Hindlimb muscle (tissue), 1 donor: Measurements from ENCODE around the gene EHHADH. TPM values are rescaled to one million over a fixed set of nuclear protein-coding genes. Genes with fewer than 3 reads are reported as not detected.
A peak's percentile ranks its signal among the peaks of the same experiment; 100 is the strongest.
"Not testable (repeated sequence)": the region's sequence is repeated elsewhere in the genome, so short reads cannot be mapped to it uniquely, and the experiment has no call there.

Experiments
- DNase-seq: peaks from one replicate; pipeline ENCODE4 v3.0.0-alpha.2; 2013
- polyA plus RNA-seq: library from polyadenylated mRNA; unstranded; fragments of 120-200 nt; gene quantifications from one replicate; pipeline ENCODE4 v1.2.1, GENCODE V29; 2013; ENCODE audit not compliant: insufficient read length

The EHHADH gene
- 3.2 TPM for polyA plus RNA-seq

DNA sequence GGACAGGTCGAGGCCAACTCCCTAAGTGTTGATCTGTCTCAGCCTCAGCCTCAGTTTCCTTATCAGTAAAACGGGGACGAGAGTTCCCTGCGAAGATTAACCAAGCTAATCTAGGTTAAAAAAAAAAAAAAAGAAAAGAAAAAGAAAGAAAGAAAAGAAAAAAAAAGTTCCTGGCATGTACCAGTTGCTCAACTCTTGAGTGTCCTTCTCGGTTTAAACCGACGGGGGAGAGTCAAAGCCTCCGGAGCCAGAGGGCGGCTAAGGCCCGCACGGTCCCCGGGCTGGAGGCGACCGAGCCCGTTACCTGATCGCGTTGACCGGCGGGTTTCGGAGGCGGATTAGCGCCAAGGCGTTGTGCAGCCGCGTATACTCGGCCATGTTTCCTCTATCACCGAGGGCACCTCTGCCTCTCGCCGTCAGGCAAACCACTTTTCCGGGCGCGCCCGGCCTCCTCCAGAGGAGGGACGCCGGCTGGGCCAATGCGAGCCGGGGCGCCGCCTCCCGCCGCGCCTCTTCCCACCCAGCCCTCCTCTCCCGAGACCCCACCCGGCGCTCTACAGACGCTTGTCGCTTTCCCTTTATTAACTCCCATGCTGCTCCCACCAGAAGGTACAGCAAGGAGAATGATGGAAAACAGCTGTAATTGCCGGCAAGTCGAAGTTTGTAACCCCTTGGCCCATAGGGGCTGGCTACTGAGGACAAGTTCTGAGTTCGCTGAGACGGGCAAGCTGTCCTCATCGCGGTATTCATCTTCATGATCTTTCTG lies at the start of gene EHHADH:
Gene EHHADH (minus strand): TSS at position 405 of the 766 bp plus-strand sequence. CDS start 27 bp downstream, at position 378.
- peak; percentile 61 for DNase-seq

DNA sequence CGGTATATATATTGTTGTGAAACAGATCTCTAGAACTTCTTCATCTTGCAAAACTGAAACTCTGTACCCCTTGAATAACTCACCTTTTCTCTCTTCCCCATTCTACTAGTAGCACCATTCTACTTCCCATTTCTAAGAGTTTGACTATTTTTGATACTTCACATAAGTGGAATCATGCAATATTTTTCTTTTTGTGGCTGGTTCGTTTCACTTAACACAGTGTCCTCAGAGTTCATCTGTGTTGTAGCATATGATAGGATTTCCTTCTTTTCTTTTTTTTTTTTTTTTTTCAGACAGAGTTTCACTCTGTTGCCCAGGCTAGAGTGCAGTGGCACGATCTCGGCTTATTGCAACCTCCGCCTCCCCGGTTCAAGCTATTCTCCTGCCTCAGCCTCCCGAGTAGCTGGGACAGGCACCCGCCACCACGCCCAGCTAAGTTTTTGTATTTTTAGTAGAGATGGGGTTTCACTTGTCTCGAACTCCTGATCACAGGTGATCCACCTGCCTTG lies 46.1 kb upstream of the EHHADH start:
- DNase-seq: not testable (repeated sequence)

GRCh38 chr3:185297867-185298266 lies 44.0 kb upstream of the EHHADH start:
- no peak for DNase-seq

DNA sequence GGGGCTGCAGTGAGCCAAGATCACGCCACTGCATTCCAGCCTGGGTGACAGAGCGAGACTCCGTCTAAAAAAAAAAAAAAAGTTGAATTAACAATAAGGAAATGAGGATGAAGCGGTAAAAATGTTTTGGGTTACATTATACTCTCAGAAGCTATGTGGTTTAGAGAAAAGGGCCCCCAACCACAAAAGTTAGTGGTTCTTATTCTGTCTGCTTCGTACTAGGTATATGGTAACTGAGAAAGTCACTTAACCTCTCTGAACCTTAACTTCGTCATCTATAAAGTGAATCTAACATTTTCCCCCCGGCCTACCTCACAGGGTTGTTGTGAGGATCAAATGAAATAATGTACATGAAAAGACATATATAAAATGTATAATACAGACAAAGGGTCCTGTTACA lies 38.4 kb upstream of the EHHADH start:
- DNase-seq: no peak

GRCh38 chr3:185290266-185290665 lies 36.4 kb upstream of the EHHADH start:
- DNase-seq: no peak

DNA sequence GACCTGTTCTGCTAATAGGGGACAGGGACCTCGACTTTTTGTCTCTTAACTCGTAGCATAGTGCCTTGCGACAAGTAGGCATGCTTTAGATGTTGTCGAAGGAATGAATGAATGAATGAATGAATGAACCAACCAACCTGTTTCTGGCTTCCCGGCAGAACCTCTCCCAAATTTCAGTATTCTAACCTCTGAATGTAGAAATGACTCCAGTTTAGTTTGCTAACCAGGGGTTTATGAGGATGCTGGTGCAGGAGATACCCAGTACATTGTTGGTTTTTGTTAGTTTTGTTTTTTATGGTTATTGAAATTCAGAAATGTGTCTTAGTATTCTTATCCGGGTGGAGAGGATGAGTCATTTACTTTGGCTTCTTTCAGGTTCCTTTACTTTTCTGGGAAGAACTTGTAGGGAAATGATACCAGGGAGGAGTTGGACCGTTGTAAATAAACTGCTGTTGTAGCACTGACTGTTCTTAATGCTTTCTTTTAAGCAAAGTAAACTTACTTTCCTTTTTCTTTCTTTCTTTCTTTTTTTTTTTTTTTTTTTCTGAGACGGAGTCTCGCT lies 29.6 kb upstream of the EHHADH start:
- DNase-seq: no peak

GRCh38 chr3:185282696-185283373 lies 29.0 kb upstream of the EHHADH start:
- DNase-seq: peak; percentile 96

DNA sequence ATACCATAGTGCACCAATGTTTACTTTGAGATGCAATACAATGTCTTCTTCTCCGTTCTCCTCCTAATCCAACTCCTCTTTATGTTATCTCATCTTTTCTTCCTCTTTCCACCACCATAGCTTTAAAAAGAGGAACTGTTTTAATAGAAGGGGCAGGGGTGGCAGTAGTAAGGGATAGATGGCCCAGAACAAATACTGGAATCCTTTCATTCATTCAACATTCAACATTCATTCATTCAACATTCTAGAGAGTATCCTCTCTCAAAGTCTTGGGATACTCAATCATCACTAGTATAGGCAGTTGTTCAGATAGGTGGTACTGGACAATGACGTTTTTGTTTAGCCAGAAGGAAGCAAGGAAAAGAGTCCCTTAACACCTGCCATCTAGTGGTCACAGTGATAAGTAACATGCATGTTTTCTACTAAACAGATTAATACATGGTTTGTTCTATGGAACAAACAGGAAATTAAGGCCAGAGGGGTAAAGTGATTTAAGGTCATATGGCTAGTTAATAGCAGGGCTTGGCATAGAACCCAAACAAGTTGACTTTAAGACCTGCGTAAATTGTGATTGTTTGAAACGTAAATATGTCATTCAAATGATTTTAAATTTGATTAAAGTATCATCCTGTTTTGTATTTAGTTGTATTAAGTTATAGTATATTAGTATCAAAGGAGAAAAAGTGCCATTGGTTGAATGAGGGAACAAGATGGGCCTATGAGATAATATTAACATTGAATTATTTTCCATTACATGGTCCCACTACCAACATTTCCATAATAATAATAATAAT lies 26.9 kb upstream of the EHHADH start:
- DNase-seq: no peak

DNA sequence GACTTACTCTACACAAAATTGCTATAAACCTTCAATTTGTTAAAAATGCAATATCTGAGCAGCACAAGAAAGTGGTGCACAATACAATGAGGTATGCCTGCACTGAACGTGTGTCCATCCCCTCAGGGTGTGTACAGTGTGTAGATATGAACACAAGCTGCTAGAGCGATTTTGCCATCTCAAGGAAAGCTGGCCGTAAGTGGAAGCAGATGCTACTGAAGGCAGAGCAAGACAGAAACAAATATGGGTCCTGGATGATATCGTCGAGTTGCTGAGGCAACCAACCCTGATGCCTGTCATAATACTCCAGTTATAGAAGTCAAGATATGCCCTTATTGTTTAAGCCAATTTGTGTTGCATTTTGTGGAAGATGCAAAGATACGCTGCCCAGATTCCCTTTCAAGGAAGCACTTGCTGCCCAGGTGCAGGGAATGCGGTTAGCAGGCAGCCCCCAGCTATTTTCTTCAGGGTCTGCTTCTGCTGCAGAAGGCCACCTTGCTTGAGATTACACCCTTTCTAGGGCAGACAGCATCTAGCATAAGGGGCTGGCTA lies 25.8 kb upstream of the EHHADH start:
- no peak for DNase-seq

DNA sequence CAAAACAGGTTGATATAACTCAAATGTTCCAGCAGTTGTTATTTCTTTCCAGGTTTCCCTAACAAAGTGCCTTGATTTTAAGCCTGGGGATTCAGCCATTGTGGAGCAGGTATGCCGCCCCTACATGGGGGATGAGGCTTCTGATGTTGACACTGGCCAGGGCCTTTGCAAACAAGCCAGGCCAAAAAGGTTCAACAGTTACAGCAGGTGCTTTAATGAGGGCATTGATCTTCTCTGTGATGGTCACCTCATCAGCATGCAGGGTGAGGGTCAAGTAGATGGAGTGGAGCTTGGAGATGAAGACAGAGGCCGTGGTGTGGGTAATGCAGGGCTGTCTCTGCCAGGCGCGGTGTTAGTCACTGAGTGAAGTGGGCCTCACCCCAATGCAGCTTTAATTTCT lies 22.6 kb upstream of the EHHADH start:
- DNase-seq: no peak

- no peak for DNase-seq
These were observed 18.2 kb upstream of the EHHADH start for GRCh38 chr3:185272033-185272432.

GRCh38 chr3:185270956-185271332 lies 17.1 kb upstream of the EHHADH start:
- DNase-seq: no peak

- DNase-seq: no peak
These were observed 16.6 kb upstream of the EHHADH start for GRCh38 chr3:185270262-185270955.

DNA sequence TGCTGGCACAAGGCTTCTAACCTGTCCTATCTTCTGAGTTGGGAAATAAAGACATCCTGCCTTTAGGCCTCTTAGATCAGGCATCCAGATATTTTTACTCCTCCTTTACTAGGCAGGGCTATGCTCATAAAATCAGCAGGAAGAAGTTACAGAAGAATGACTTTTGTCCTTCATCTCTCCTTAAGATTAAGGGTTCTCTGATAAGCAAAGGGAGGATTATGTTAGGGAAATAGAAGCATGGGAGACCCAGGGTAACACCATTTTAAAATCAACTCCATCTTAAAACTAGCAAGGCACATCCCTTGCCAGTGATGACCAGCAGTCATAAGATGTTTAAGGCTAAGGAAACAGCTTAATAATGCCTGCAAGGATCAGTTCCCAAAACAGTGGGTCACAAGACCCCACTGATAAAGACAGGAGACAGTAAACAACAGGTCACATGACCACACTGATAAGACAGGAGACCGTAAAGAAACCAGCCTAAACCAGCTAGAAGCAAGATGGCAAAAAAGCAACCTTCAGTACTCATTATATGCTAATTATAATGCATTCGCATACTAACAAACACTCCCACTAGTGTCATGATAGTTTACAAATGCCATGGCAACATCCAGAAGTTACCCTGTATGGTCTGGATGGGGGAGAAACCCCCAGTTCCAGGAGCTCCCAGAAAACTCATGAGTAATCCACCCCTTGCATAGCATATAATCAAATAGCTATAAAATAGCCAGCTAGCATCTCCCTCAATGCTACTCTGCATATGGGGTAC lies 14.5 kb upstream of the EHHADH start:
- no peak for DNase-seq

- no peak for DNase-seq
These were observed 13.3 kb upstream of the EHHADH start for GRCh38 chr3:185267193-185267592.

DNA sequence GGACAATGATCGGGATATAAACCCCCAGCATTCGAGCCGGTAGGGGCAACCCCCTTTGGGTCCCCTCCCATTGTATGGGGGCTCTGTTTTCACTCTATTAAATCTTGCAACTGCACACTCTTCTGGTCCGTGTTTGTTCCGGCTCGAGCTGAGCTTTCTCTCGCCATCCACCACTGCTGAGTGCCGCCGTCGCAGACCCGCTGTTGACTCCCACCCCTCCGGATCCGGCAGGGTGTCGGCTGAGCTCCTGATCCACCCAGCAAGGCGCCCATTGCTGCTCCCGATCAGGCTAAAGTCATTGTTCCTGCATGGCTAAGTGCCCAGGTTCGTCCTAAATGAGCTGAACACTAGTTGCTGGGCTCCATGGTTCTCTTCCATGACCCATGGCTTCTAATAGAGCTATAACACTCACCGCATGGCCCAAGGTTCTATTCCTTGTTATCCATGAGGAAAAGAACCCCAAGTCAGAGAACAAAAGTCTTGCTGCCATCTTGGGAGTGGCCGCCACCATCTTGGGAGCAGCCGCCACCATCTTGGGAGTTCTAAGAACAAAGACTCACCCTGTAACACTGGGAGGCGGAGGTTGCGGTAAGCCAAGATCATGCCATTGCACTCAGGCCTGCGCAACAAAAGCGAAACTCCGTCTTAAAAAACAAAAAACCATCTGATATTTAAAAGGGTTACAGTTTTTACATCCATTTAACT lies 11.2 kb upstream of the EHHADH start:
- DNase-seq: no peak

GRCh38 chr3:185263423-185263822 lies 9.6 kb upstream of the EHHADH start:
- DNase-seq: no peak

DNA sequence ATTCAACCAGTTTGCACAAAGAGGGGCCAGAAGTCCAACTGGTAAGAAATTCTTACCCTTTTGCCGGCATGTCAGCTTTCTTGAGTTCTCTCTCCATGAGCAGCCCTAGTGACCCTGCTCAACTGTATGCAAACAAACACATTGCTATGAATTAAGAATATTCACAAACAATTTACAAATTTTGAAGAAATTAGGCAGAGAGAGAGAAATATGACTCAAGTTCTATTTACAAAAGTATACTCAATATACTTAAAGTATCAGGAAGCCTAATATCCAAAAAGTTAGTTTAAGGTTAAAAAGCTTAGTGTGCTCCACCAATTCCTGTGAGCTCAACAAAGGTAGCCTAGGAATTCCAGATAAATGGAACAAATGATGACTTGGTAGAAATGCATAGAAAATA lies 3.5 kb upstream of the EHHADH start:
- no peak for DNase-seq

DNA sequence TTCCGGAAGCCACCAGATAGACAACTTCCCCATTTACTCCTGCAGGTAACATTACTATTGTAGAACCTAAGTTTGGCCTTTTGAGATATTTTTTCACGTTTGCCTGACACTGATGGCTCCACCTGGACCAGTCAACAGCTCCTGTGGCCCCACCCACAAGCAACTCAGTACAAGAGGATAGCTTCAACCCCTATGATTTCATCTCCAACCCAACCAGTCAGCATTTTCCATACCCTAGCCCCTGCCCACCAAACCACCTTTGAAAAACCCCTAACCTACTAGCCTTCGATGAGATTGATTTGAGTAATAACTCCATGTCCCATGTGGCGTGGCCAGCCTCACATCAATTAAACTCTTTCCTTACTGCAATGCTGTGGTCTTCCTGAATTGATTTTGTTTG lies 950 bp upstream of the EHHADH start:
- no peak for DNase-seq

- DNase-seq: not testable (repeated sequence)
These were observed 716 bp downstream of the EHHADH start for GRCh38 chr3:185253133-185253532.
